ENCODE results near the gene BST1.

GRCh38 chr4:15673337-15673736, 29.5 kb upstream of the BST1 start:
- TF ChIP-seq POLR2AphosphoS5 (IDR thresholded peaks at IDR 0.05; ENCODE audit: low read depth, low read length) (no peak), TAF1 (IDR thresholded peaks at IDR 0.05; ENCODE audit: borderline replicate concordance, insufficient read depth, low read length) (no peak), FOXP2 (optimal IDR thresholded peaks at IDR 0.05; ENCODE audit: borderline replicate concordance, extremely low read depth, extremely low read length, insufficient read depth) (no peak)

All from PFSK-1 (cell line).